ENCODE measurements around the gene RGS19. TPM values are rescaled to one million over a fixed set of nuclear protein-coding genes. Genes with fewer than 3 reads are reported as not detected.
A peak's percentile ranks its signal among the peaks of the same experiment; 100 is the strongest.

RGS19 gene
- total and polyA plus RNA-seq, 8 donors, result 6.3 to 63.9 (median 8.8) TPM

DNA sequence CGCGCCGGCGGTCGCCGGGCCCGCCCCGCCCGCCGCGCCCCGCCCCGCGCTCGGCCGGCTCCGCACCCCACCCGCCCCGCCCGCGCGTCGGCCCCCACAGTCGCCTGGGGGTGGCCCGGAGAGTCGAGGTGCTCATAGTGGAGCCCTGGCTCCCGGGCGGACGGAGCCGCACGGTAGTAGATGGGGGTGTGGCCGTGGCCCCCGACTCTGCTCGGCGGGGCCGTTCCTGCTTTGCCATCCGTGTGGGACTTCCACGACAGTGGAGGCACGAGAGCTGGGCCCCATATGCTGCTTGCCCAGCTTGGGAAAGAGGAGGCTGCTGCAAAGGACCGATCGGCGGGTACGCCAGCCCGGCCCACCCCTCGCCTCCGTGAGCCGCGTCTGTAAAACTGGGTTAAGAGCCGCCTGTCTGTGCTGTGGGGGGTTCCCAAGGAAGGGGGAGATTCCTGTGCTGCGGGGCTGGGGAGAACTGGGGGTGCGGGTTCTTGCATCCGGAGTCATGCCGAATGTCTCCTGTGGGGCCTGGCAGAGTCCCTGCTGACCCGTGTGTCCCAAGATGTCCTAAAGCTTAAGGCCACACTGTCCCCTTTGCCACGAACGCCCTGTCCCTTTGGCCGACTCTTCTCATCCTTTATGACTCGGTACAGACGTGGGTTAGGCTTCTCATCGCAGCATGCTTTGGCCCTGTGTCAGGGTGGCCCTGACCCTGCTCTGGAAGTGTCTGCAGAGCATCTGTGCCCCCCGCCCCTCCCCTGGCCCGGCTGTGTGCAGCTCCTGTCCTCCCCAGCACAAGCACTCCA lies 895 bp upstream of the RGS19 start, which contains the start of gene OPRL1:
OPRL1 (plus strand) TSS at position 70 of the 800 bp plus-strand sequence. CDS start 12,639 bp downstream, outside the sequence.
- TF ChIP-seq, protein P1, sequence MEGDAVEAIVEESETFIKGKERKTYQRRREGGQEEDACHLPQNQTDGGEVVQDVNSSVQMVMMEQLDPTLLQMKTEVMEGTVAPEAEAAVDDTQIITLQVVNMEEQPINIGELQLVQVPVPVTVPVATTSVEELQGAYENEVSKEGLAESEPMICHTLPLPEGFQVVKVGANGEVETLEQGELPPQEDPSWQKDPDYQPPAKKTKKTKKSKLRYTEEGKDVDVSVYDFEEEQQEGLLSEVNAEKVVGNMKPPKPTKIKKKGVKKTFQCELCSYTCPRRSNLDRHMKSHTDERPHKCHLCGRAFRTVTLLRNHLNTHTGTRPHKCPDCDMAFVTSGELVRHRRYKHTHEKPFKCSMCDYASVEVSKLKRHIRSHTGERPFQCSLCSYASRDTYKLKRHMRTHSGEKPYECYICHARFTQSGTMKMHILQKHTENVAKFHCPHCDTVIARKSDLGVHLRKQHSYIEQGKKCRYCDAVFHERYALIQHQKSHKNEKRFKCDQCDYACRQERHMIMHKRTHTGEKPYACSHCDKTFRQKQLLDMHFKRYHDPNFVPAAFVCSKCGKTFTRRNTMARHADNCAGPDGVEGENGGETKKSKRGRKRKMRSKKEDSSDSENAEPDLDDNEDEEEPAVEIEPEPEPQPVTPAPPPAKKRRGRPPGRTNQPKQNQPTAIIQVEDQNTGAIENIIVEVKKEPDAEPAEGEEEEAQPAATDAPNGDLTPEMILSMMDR (IDR thresholded peaks at IDR 0.05), result no peak
- peak within 1 kb of the TSS; percentile 72 to 93 for H3K27ac ChIP-seq
- H3K4me1 ChIP-seq, result peaks cover 22 to 66% of the 10 kb centered on the region in 2 donors
- no peaks in the 10 kb centered on the region for H3K9me3 ChIP-seq
- intact Hi-C loops (cut with DNase I), result no loop called here
- DNase-seq, result peak in 1 of 4 donors; percentile 96
- peak; percentile 0 for ATAC-seq
- H3K36me3 ChIP-seq, result peaks cover 0 to 10% of the 10 kb centered on the region in 2 donors
- peaks cover 15 to 25% of the 10 kb centered on the region in 2 donors for H3K27me3 ChIP-seq
- H3K4me3 ChIP-seq, result peak within 1 kb of the TSS; percentile 69 to 92

DNA sequence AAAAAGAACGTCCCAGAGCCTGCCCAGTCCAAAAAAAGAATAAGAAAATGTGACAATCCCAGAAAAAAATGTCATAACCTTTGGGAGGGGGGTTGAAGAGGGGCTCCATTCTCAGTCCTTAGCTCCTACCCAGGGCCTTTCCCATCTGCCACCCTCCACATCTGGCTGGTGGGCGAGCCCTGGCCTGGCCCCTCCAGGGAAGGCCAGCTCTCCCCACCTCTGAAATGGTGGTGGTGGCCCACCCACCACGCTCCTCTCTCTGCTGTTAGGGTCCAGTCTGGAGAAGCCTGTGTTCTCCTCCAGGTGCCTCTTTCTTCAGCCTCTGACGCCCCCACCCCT lies 415 bp downstream of the RGS19 start:
- peaks cover 19 to 58% of the 10 kb centered on the region in 2 donors for H3K4me1 ChIP-seq
- H3K27me3 ChIP-seq, result peaks cover 2 to 12% of the 10 kb centered on the region in 2 donors
- H3K4me3 ChIP-seq, result peak overlapping the region; percentile 69 to 92
- intact Hi-C loops (cut with DNase I), result no loop called here
- H3K27ac ChIP-seq, result peak overlapping the region; percentile 72 to 93
- no peak for DNase-seq
- peaks cover 0 to 23% of the 10 kb centered on the region in 2 donors for H3K36me3 ChIP-seq
- H3K9me3 ChIP-seq, result no peaks in the 10 kb centered on the region
- TF ChIP-seq, protein P1 (IDR thresholded peaks at IDR 0.05), result no peak
- no peak for ATAC-seq

DNA sequence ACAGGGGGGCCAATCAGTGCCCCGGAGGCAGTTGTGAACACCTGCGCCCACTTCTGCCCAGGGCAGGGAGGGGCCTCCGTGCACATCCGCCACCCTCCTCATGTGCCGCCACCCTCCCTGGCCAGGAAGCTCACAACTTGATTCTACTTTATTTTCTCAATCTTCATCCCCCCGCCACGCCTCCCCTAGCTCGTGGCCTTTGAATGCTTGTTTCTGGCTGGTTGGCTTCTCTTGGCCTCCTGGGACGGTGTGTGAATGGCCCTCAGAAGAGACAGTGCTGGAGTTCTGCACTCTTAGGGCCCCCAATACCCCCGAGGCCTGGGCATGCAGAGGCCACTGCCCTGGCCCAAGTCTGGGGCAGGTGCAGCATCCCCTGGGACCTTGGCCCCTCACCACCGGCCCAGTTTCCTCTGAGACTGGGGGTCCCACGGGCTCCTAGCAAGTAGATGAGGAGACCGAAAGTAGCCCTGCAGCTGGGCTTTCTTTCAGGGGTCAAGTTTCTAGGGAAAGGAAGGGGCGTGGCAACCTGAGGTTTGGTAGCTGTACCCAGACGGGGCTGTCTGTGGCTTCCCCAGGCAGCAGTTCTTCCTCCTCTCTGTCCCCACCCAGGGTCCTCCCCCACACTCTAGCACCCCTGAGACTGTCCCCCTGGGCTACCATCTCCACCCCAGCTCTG lies 1.3 kb downstream of the RGS19 start:
- Histone ChIP-seq H3K27me3 (peaks cover 0 to 3% of the 10 kb centered on the region in 2 donors), H3K4me3 (peak overlapping the region; percentile 69 to 92), H3K36me3 (peaks cover 0 to 32% of the 10 kb centered on the region in 2 donors), H3K27ac (peak overlapping the region; percentile 3 to 93), H3K9me3 (no peaks in the 10 kb centered on the region), H3K4me1 (peaks cover 14 to 50% of the 10 kb centered on the region in 2 donors)
- peak in 2 of 4 donors; percentile 69 to 77 for DNase-seq
- intact Hi-C loops (cut with DNase I), result no loop called here
- no peak for ATAC-seq
- TF ChIP-seq, protein P1 (IDR thresholded peaks at IDR 0.05), result no peak

DNA sequence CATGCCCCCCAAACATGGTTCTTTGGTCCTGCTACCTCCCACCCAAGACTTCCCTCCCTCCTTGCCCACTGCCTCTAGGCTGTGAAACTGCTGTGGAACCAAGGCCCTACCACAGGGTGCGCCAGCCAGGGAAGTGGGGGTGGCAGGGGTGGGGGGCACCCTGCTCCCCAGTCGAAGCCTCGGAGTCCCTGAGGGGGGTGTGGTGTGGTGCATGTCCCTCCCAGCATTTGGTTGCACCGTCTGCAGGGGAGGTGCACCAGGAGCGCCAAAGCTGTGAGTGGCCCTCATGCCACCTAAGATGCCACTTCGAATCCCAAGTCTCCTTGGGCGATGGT lies 1.8 kb downstream of the RGS19 start:
- Histone ChIP-seq H3K27me3 (no peaks in the 10 kb centered on the region), H3K4me3 (peak overlapping the region; percentile 69 to 92), H3K4me1 (peaks cover 14 to 46% of the 10 kb centered on the region in 2 donors), H3K9me3 (no peaks in the 10 kb centered on the region), H3K36me3 (peaks cover 0 to 37% of the 10 kb centered on the region in 2 donors), H3K27ac (peak overlapping the region; percentile 3 to 93)
- no peak for ATAC-seq
- intact Hi-C loops (cut with DNase I), result no loop called here
- DNase-seq, result peak in 1 of 4 donors; percentile 80
- TF ChIP-seq, protein P1 (IDR thresholded peaks at IDR 0.05), result no peak

DNA sequence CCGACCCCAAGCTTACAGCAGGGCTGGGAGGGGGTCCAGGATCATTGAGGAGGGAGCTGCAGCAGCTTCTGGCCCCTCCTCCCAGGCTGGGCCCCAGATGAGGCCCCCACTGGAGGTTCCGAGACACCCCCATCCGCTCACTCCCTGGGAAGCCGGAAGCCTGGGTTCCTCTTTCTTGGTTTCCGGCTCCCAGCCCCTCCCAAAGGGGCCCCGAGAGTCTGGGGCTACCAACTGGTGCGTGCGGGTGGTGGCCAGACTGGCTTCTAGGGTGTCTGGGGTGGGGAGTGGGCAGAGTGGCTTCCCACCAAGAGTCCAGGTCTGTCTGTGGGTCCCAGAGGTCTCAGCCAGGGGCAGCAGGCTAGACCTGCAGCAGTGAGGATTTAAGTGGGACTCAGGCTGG lies 2.2 kb downstream of the RGS19 start:
- DNase-seq, result peak in 1 of 4 donors; percentile 92
- peaks cover 14 to 42% of the 10 kb centered on the region in 2 donors for H3K4me1 ChIP-seq
- peak overlapping the region; percentile 3 to 93 for H3K27ac ChIP-seq
- peaks cover 0 to 41% of the 10 kb centered on the region in 2 donors for H3K36me3 ChIP-seq
- peak overlapping the region; percentile 69 to 92 for H3K4me3 ChIP-seq
- intact Hi-C loops (cut with DNase I), result no loop called here
- H3K27me3 ChIP-seq, result no peaks in the 10 kb centered on the region
- H3K9me3 ChIP-seq, result no peaks in the 10 kb centered on the region
- TF ChIP-seq, protein P1 (IDR thresholded peaks at IDR 0.05), result no peak
- no peak for ATAC-seq

Data from left lung (tissue), 10 donors.